GM12878 (cell line): ENCODE data around the gene BANP. TPM values are rescaled to one million over a fixed set of nuclear protein-coding genes. Genes with fewer than 3 reads are reported as not detected.
"Not testable (repeated sequence)": the region's sequence is repeated elsewhere in the genome, so short reads cannot be mapped to it uniquely, and the experiment has no call there.

Experiments
- ATAC-seq: fragments of 200-7000 bp; cut with Tn5 transposase; 3 replicates; pipeline ENCODE4 v1.9.1; 2020; ENCODE audit warnings: mild to moderate bottlenecking, moderate library complexity
- BruUV-seq: library from RNA; stranded (reverse); fragments of 400-500 nt; replicated peaks from 2 replicates; lab custom pipeline; 2021; lab: Mats Ljungman, UMichigan
- CTCF ChIA-PET: fragments of 300-600 bp; sonication (Branson Sonifier 250); formaldehyde crosslinking; extraction: SDS; loops from one replicate; lab custom pipeline; 2021; ENCODE audit warnings: inconsistent platforms; lab: Yijun Ruan, JAX
- POLR2A ChIA-PET: fragments of 350-600 bp; formaldehyde crosslinking; extraction: SDS; loops from one replicate; lab custom pipeline; 2021; ENCODE audit warnings: inconsistent platforms; lab: Charles Lee
- RAD21 ChIA-PET: fragments of 300-600 bp; sonication (Branson Sonifier 250); formaldehyde crosslinking; loops from one replicate; lab custom pipeline; 2023; ENCODE audit warnings: antibody characterized with exemption; ENCODE audit not compliant: unreplicated experiment; lab: Charles Lee
- SMC1A ChIA-PET: fragments of 300-600 bp; sonication (Branson Sonifier 250); formaldehyde crosslinking; loops from one replicate; lab custom pipeline; 2023; ENCODE audit not compliant: unreplicated experiment, uncharacterized antibody; lab: Charles Lee
- DNase-seq: peaks from one replicate; pipeline ENCODE4 v3.0.0-alpha.2; 2011; ENCODE audit warnings: low read depth, low spot score
- FAIRE-seq: peaks from 3 replicates; lab custom pipeline; 2011; peaks lifted over from hg19 to GRCh38; lab: Jason Lieb, UNC
- H2AFZ ChIP-seq: 2 replicates; pipeline ENCODE4 v1.6.0; 2011; ENCODE audit warnings: low read depth, low read length, control low read depth; ENCODE audit not compliant: control insufficient read depth
- H3K27ac ChIP-seq: 2 replicates; pipeline ENCODE4 v1.5.1; 2011; ENCODE audit warnings: control low read depth; ENCODE audit not compliant: control insufficient read depth, insufficient read depth
- H3K27me3 ChIP-seq, 2 experiments: replicated peaks in 1 of 2; 2 replicates each; pipeline versions ENCODE4 v1.6.0 to v1.6.1; 2011; ENCODE audit warnings: low read length in 1 of 2; ENCODE audit not compliant: control insufficient read depth in 2 of 2, insufficient read depth in 2 of 2
- H3K36me3 ChIP-seq, 2 experiments: 2 replicates each; pipeline ENCODE4 v1.5.1; 2011; ENCODE audit warnings: low read length in 1 of 2; ENCODE audit not compliant: control insufficient read depth in 2 of 2, insufficient read depth in 2 of 2
- H3K4me1 ChIP-seq: 2 replicates; pipeline ENCODE4 v1.6.1; 2011; ENCODE audit warnings: mild to moderate bottlenecking, low read length, moderate library complexity, mixed read lengths; ENCODE audit not compliant: control insufficient read depth, insufficient read depth
- H3K4me2 ChIP-seq: 2 replicates; pipeline ENCODE4 v1.6.0; 2011; ENCODE audit warnings: control low read depth; ENCODE audit not compliant: control insufficient read depth, insufficient read depth
- H3K4me3 ChIP-seq: fragments of 200-600 bp; sonication (generic); 2 replicates; pipeline ENCODE4 v1.5.1; 2016
- H3K79me2 ChIP-seq: 2 replicates; pipeline ENCODE4 v1.6.0; 2011; ENCODE audit warnings: low read length; ENCODE audit not compliant: control insufficient read depth, insufficient read depth
- H3K9ac ChIP-seq: 2 replicates; pipeline ENCODE4 v1.8.0; 2011; ENCODE audit warnings: low read length, control low read depth, mixed read lengths; ENCODE audit not compliant: control insufficient read depth, insufficient read depth
- H3K9me3 ChIP-seq: replicated peaks from 3 replicates; pipeline ENCODE4 v1.5.1; 2011; ENCODE audit warnings: mild to moderate bottlenecking, low read length; ENCODE audit not compliant: control insufficient read depth, insufficient read depth
- H4K20me1 ChIP-seq: 2 replicates; pipeline ENCODE4 v1.6.0; 2011; ENCODE audit not compliant: control insufficient read depth, insufficient read depth
- CHD2 ChIP-seq: IDR thresholded peaks from 2 replicates; pipeline ENCODE4 v1.6.1; 2011; ENCODE audit warnings: low read depth, low read length, improper control_type of control experiment, borderline replicate concordance
- CREM ChIP-seq: IDR thresholded peaks from 2 replicates; pipeline ENCODE4 v1.6.1; 2014; ENCODE audit warnings: antibody characterized with exemption, low read depth
- EP300 ChIP-seq, 2 experiments: fragments of 150-350 bp in 1 of 2; IDR thresholded peaks; 2 replicates each; pipeline ENCODE4 v1.6.1; 2011 to 2012; ENCODE audit warnings: low read depth in 2 of 2, low read length in 2 of 2, borderline replicate concordance in 1 of 2, improper control_type of control experiment in 1 of 2, inconsistent platforms in 1 of 2; ENCODE audit not compliant: control insufficient read depth in 1 of 2
- GABPA ChIP-seq: IDR thresholded peaks from 2 replicates; pipeline ENCODE4 v1.6.1; 2014; ENCODE audit warnings: antibody characterized with exemption, low read depth, mild to moderate bottlenecking, inconsistent platforms
- POLR2AphosphoS2 ChIP-seq: IDR thresholded peaks from 2 replicates; pipeline ENCODE4 v1.6.1; 2011; ENCODE audit warnings: low read depth, mild to moderate bottlenecking, low read length, improper control_type of control experiment, moderate library complexity
- SMARCA5 ChIP-seq: fragments of 450-650 bp; IDR thresholded peaks from 2 replicates; pipeline ENCODE4 v1.6.1; 2017; ENCODE audit warnings: mild to moderate bottlenecking
- SRF ChIP-seq, 2 experiments: IDR thresholded peaks; 2 replicates each; pipeline ENCODE4 v1.6.1; 2011; ENCODE audit warnings: low read depth in 2 of 2, low read length in 2 of 2, mild to moderate bottlenecking in 1 of 2, moderate library complexity in 1 of 2
- ZBTB11 ChIP-seq: fragments of 450-650 bp; formaldehyde crosslinking; IDR thresholded peaks from 2 replicates; pipeline ENCODE4 v1.5.0; 2022; ENCODE audit warnings: mild to moderate bottlenecking, missing genetic modification characterization
- ZBTB40 ChIP-seq: fragments of 450-650 bp; IDR thresholded peaks from 2 replicates; pipeline ENCODE4 v1.6.1; 2016; ENCODE audit warnings: mild to moderate bottlenecking, moderate library complexity, borderline replicate concordance
- ZNF384 ChIP-seq: IDR thresholded peaks from 2 replicates; pipeline ENCODE4 v1.6.1; 2012; ENCODE audit warnings: low read depth, mild to moderate bottlenecking, low read length, improper control_type of control experiment, borderline replicate concordance
- WGBS: methylation state at CpG from one replicate; pipeline ENCODE4 v1.1.6; 2016; ENCODE audit warnings: low lambda C conversion rate; ENCODE audit not compliant: insufficient replicate concordance, insufficient coverage; ENCODE audit errors: missing lambda C conversion rate; 5-methylcytosine and 5-hydroxymethylcytosine counted together
- in situ Hi-C: fragments of 300-500 bp; cut with MboI; formaldehyde crosslinking; loops from 9 replicates; pipeline ENCODE4 v1.14.3; 2018; ENCODE audit warnings: mixed read lengths
- intact Hi-C: fragments of 100-400 bp; cut with micrococcal nuclease; formaldehyde crosslinking; loops from one replicate; pipeline ENCODE4 v1.14.2; 2022; ENCODE audit not compliant: unreplicated experiment
- polyA plus RNA-seq, 11 experiments: library from polyadenylated mRNA; depleted of rRNA in 4 of 11; unstranded in 6 of 11; stranded (reverse) in 5 of 11; fragments of >200 nt; fragmentation: Nextera tagmentation in 4 of 11; fragmentation: Illumina TruSeq in 1 of 11; extraction: Ambion mirVana in 4 of 11; extraction: Trizol in 1 of 11; gene quantifications; 1 replicate in 1 of 11; 2 replicates in 10 of 11; pipeline versions ENCODE4 v1.2.1 to v1.2.3, GENCODE V29; 2011 to 2016; ENCODE audit warnings: inconsistent platforms in 2 of 11, missing spikeins in 2 of 11, low read depth in 1 of 11
- total RNA-seq, 4 experiments: library from RNA; depleted of rRNA in 3 of 4; stranded (reverse); fragments of >200 nt in 3 of 4; fragmentation: Illumina TruSeq in 1 of 4; extraction: Trizol in 1 of 4; gene quantifications; 2 replicates each; pipeline versions ENCODE4 v1.2.1 to v1.2.3, GENCODE V29; 2013 to 2021

Gene BANP
- total and polyA plus RNA-seq, 10 of the 15 experiments (the other 5 are each of a cell fraction or from before 2014, with no cell fraction given) = 3.9 to 21.9 (median 12.2) TPM

GRCh38 chr16:87936375-87937230, 14.6 kb upstream of the BANP start, which contains the start of gene CA5A (continued):
- TF ChIP-seq ZBTB40 (no peak), SMARCA5 (no peak), POLR2AphosphoS2 (no peak), SRF (IDR thresholded peaks at IDR 0.05; ENCODE audit: low read depth in 2 of 2, low read length in 2 of 2) (no peak), ZNF384 (no peak), GABPA (no peak), CREM (no peak), EP300 (IDR thresholded peaks at IDR 0.05; ENCODE audit: borderline replicate concordance in 1 of 2, control insufficient read depth in 1 of 2, low read depth in 2 of 2, low read length in 2 of 2) (no peak), ZBTB11 (no peak), CHD2 (no peak)

- in situ Hi-C loops, H3K36me3 ChIP-seq, CTCF ChIA-PET, POLR2A ChIA-PET, intact Hi-C loops, BruUV-seq, FAIRE-seq, H4K20me1 ChIP-seq, SMC1A ChIA-PET, ATAC-seq, H3K4me3 ChIP-seq, DNase-seq, H2AFZ ChIP-seq, H3K79me2 ChIP-seq, H3K27me3 ChIP-seq, H3K4me1 ChIP-seq, H3K27ac ChIP-seq, RAD21 ChIA-PET, H3K9ac ChIP-seq, H3K4me2 ChIP-seq, H3K9me3 ChIP-seq: not testable (repeated sequence)
- 24% methylated on average over 7 of the region's 7 CpGs for WGBS
Observed at GRCh38 chr16:87937231-87937542, 14.0 kb upstream of the BANP start.
